H54 (cell line): Measurements from ENCODE around the gene S100A13.

Source experiments
- DNase-seq: peaks from one replicate; pipeline ENCODE4 v3.0.0; 2011; ENCODE audit warnings: low spot score, mixed read lengths; ENCODE audit not compliant: insufficient read length
- FAIRE-seq: peaks from 3 replicates; lab custom pipeline; 2011; peaks lifted over from hg19 to GRCh38; lab: Jason Lieb, UNC
- POLR2A ChIP-seq: IDR thresholded peaks from 2 replicates; pipeline ENCODE4 v1.6.1; 2011; ENCODE audit warnings: low read depth, mild to moderate bottlenecking, low read length

Gene S100A13

GRCh38 chr1:153639280-153639679 is 12.0 kb upstream of the S100A13 start:
- DNase-seq (no peak), FAIRE-seq (no peak)
- no peak for TF ChIP-seq POLR2A

GRCh38 chr1:153638261-153638660 is 11.0 kb upstream of the S100A13 start:
- DNase-seq = no peak
- FAIRE-seq = no peak
- TF ChIP-seq POLR2A = no peak

GRCh38 chr1:153636312-153636711 is 9.0 kb upstream of the S100A13 start:
- DNase-seq = no peak
- FAIRE-seq = no peak
- TF ChIP-seq POLR2A = no peak

GRCh38 chr1:153635872-153636271 is 8.6 kb upstream of the S100A13 start:
- FAIRE-seq (no peak), DNase-seq (no peak)
- TF ChIP-seq POLR2A = no peak

- peak; percentile 45 for FAIRE-seq
- DNase-seq = peak; percentile 80
- peak; percentile 80; the same call in 1 of the 2 replicates for TF ChIP-seq POLR2A
Observed at GRCh38 chr1:153633754-153634665, 6.7 kb upstream of the S100A13 start, which contains the start of gene CHTOP. Gene CHTOP, plus strand, starts transcription at chr1:153634066. Its CDS starts 2,523 bp downstream, at chr1:153636589.

GRCh38 chr1:153633161-153633753 is 6.0 kb upstream of the S100A13 start:
- DNase-seq = peak; percentile 45
- 0 out of 2 replicates have a peak, but pooled peaks have one; percentile 0 for TF ChIP-seq POLR2A

GRCh38 chr1:153631047-153632022 is 4.0 kb upstream of the S100A13 start:
- no peak for TF ChIP-seq POLR2A
- DNase-seq (no peak), FAIRE-seq (no peak)

More at GRCh38 chr1:153633161-153633753, 6.0 kb upstream of the S100A13 start:
- no peak for FAIRE-seq

- TF ChIP-seq POLR2A = no peak
- no peak for FAIRE-seq
- DNase-seq = no peak
Observed at GRCh38 chr1:153630384-153630783, 3.1 kb upstream of the S100A13 start.

- no peak for DNase-seq
- no peak for TF ChIP-seq POLR2A
- FAIRE-seq = no peak
Observed at GRCh38 chr1:153629971-153630370, 2.7 kb upstream of the S100A13 start.

GRCh38 chr1:153629343-153629665 is 2.0 kb upstream of the S100A13 start:
- no peak for TF ChIP-seq POLR2A
- DNase-seq (no peak), FAIRE-seq (no peak)

- TF ChIP-seq POLR2A = no peak
- FAIRE-seq (no peak), DNase-seq (no peak)
Observed at GRCh38 chr1:153628638-153629342, 1.5 kb upstream of the S100A13 start.

- DNase-seq (no peak), FAIRE-seq (no peak)
- no peak for TF ChIP-seq POLR2A
Observed at GRCh38 chr1:153627715-153628626, 666 bp upstream of the S100A13 start, which contains the start of gene S100A1. Gene S100A1, plus strand, starts transcription at chr1:153628434. Its CDS starts 2,088 bp downstream, at chr1:153630522.

- DNase-seq (no peak), FAIRE-seq (no peak)
- TF ChIP-seq POLR2A = no peak
Observed at GRCh38 chr1:153626477-153626903, 815 bp downstream of the S100A13 start.
